ENCODE data around the gene FIGLA. TPM values are rescaled to one million over a fixed set of nuclear protein-coding genes. Genes with fewer than 3 reads are reported as not detected.
"Not testable (repeated sequence)": the region's sequence is repeated elsewhere in the genome, so short reads cannot be mapped to it uniquely, and the experiment has no call there.

FIGLA gene
- total RNA-seq, 1 donor from 2014 or later = not detected

DNA sequence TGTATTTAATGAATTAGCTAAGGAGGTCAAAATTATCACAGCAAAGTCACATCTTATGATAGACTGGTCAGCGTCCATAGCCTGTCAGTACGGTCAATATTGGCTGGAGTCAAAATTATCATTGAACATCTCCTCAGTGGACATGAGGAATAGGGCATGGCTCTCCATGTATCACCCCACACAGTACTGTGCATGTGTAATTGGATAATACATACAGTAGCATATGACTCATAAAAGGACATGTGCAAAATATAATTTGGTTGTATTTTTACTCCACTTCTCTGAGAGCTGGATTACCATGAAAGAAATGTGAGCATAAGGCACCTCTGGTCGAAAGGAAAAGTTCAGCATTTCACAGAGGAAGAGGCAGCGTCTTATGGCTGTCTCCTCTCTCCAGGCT, 47.4 kb downstream of the FIGLA start:
- Histone ChIP-seq H3K27me3 (ENCODE audit: control insufficient read depth, insufficient read depth, low read length) (peaks cover 7% of the 10 kb centered on the region), H3K36me3 (ENCODE audit: control insufficient read depth, insufficient read depth, low read length) (no peaks in the 10 kb centered on the region), H3K4me3 (ENCODE audit: low read depth, low read length) (no peak overlapping the region)
- TF ChIP-seq CTCF (IDR thresholded peaks at IDR 0.05; ENCODE audit: insufficient read depth, low read length, severe bottlenecking) = no peak
- no peak for DNase-seq (ENCODE audit: low read depth)
- no peak for FAIRE-seq

- H3K27me3 ChIP-seq (ENCODE audit: control insufficient read depth, insufficient read depth, low read length); FAIRE-seq; H3K36me3 ChIP-seq (ENCODE audit: control insufficient read depth, insufficient read depth, low read length); DNase-seq (ENCODE audit: low read depth); H3K4me3 ChIP-seq (ENCODE audit: low read depth, low read length): not testable (repeated sequence)
These were observed 51.0 kb downstream of the FIGLA start for GRCh38 chr2:70739492-70739891.

DNA sequence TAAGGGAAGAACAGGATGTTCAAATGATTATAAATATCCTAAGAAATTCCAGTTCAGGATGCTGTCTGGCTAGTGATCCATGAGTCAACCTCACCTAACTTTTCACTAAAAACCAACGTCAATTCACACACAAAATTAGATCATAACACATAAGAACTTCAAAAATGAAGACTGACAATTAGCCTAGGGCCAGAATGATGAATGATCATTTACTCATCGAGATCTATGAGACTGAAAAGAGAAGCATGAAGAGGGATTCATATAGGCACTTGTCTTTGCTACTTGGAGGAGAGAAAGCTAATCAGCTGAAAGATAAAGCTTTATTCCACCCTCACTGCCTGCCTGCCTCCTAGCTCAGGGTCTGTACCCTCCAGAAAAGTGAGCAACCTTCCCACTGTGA, 52.3 kb downstream of the FIGLA start:
- Histone ChIP-seq H3K4me3 (ENCODE audit: low read depth, low read length) (no peak overlapping the region), H3K36me3 (ENCODE audit: control insufficient read depth, insufficient read depth, low read length) (no peaks in the 10 kb centered on the region), H3K27me3 (ENCODE audit: control insufficient read depth, insufficient read depth, low read length) (peaks cover 5% of the 10 kb centered on the region)
- peak; percentile 78 for DNase-seq (ENCODE audit: low read depth)
- no peak for TF ChIP-seq CTCF (IDR thresholded peaks at IDR 0.05; ENCODE audit: insufficient read depth, low read length, severe bottlenecking)
- no peak for FAIRE-seq

- no peak for TF ChIP-seq CTCF (IDR thresholded peaks at IDR 0.05; ENCODE audit: insufficient read depth, low read length, severe bottlenecking)
- Histone ChIP-seq H3K36me3 (ENCODE audit: control insufficient read depth, insufficient read depth, low read length) (no peaks in the 10 kb centered on the region), H3K27me3 (ENCODE audit: control insufficient read depth, insufficient read depth, low read length) (peaks cover 9% of the 10 kb centered on the region), H3K4me3 (ENCODE audit: low read depth, low read length) (no peak overlapping the region)
- DNase-seq (ENCODE audit: low read depth) = no peak
- no peak for FAIRE-seq
These were observed 55.4 kb downstream of the FIGLA start for GRCh38 chr2:70735071-70735470.

DNA sequence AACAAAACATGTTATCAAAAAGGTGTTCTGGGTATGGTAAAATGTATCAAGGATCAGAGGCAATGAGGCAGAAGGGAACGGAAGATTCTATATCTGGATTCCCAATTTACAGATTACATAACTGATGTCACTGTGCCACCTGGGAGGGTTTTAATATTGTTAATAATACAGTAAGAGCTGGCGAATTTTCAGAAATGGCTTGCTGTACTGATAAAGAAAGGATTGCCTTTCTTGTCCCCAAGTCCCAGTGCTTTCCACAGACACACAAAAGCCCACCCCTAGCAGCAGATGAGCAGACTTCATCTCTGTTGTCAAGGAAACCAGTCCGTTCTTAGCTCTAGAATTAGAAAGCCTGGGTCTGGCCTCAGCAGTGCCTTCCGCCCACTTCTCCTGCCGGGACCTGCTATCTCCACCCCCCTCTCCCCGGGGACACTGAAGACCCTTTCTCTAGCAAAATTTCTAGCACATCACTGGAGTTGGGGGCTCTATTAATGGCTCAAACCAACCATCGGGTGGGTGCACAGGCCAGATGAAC, 56.7 kb downstream of the FIGLA start:
- Histone ChIP-seq H3K36me3 (ENCODE audit: control insufficient read depth, insufficient read depth, low read length) (no peaks in the 10 kb centered on the region), H3K4me3 (ENCODE audit: low read depth, low read length) (no peak overlapping the region), H3K27me3 (ENCODE audit: control insufficient read depth, insufficient read depth, low read length) (peaks cover 9% of the 10 kb centered on the region)
- no peak for TF ChIP-seq CTCF (IDR thresholded peaks at IDR 0.05; ENCODE audit: insufficient read depth, low read length, severe bottlenecking)
- no peak for DNase-seq (ENCODE audit: low read depth)
- FAIRE-seq = no peak

DNA sequence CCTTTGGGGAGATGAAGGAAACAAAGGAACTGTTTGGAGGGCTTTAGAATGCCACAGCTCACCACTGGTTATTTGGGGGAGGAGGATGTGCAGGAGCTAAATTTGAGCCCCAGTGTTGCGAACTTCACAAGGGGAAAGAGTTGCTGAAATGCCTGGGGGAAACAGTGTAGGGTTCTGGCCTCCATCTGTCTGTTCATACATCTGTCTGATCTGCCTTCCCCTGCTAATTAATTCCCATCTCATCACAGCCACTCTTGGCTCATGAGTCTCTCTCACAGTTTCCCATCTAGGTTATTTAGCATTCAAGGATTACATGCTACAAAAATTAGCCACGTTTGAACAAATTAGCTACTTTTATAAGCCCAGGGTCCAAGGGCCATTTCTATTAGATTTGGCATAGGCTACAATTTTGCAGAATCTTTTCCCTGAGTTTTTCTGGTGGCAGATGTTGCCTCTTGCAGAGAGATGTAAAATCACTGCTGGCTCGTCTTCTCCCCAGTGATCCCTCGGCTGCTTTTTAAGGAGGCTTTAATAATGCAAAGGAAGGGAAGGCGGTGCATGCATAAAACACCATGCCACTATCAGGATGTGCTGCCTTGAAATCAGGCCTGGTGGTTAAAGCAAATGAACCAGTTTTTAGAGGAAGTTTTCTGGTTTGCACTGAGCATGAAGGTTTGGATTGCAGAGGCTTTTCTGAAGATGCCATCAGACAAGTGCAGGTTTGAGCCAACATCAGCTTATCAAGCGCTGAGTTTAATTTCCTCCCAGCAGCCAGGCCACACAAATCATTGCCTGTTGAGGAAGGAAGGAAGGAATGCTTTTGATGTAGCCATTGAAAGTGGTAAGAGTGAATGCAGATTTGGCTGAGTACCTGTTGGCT, 57.4 kb downstream of the FIGLA start:
- Histone ChIP-seq H3K4me3 (ENCODE audit: low read depth, low read length) (no peak overlapping the region), H3K27me3 (ENCODE audit: control insufficient read depth, insufficient read depth, low read length) (peaks cover 9% of the 10 kb centered on the region), H3K36me3 (ENCODE audit: control insufficient read depth, insufficient read depth, low read length) (no peaks in the 10 kb centered on the region)
- no peak for FAIRE-seq
- TF ChIP-seq CTCF (IDR thresholded peaks at IDR 0.05; ENCODE audit: insufficient read depth, low read length, severe bottlenecking) = no peak
- DNase-seq (ENCODE audit: low read depth) = no peak

Data from bronchial epithelial cell (primary cell).